Ishikawa (cell line): Measurements from ENCODE around the gene DPM1.

Source experiments
- CREB1 ChIP-seq: IDR thresholded peaks from 2 replicates; pipeline ENCODE4 v1.6.1; 2012; ENCODE audit warnings: low read depth
- EP300 ChIP-seq: IDR thresholded peaks from 2 replicates; pipeline ENCODE4 v1.6.1; 2012; ENCODE audit warnings: borderline replicate concordance
- FOXM1 ChIP-seq: IDR thresholded peaks from 2 replicates; pipeline ENCODE4 v1.6.1; 2012; ENCODE audit warnings: low read depth, borderline replicate concordance
- RAD21 ChIP-seq: IDR thresholded peaks from 2 replicates; pipeline ENCODE4 v1.6.1; 2012; ENCODE audit warnings: low read depth
- TAF1 ChIP-seq: IDR thresholded peaks from 2 replicates; pipeline ENCODE4 v1.6.1; 2012; ENCODE audit warnings: low read depth, mild to moderate bottlenecking
- TEAD4 ChIP-seq: IDR thresholded peaks from 2 replicates; pipeline ENCODE4 v1.6.1; 2012
- YY1 ChIP-seq: IDR thresholded peaks from 2 replicates; pipeline ENCODE4 v1.6.1; 2012; ENCODE audit warnings: low read depth
- TF ChIP-seq, protein P1 (sequence below): IDR thresholded peaks from 2 replicates; pipeline ENCODE4 v1.6.1; 2012; ENCODE audit warnings: low read depth, mild to moderate bottlenecking
- TF ChIP-seq, protein P2 (sequence below): IDR thresholded peaks from 2 replicates; pipeline ENCODE4 v1.6.1; 2012

- TF ChIP-seq RAD21 (no peak), TAF1 (no peak), FOXM1 (no peak), EP300 (no peak), TEAD4 (no peak), CREB1 (no peak), YY1 (no peak)
- TF ChIP-seq, protein P1, sequence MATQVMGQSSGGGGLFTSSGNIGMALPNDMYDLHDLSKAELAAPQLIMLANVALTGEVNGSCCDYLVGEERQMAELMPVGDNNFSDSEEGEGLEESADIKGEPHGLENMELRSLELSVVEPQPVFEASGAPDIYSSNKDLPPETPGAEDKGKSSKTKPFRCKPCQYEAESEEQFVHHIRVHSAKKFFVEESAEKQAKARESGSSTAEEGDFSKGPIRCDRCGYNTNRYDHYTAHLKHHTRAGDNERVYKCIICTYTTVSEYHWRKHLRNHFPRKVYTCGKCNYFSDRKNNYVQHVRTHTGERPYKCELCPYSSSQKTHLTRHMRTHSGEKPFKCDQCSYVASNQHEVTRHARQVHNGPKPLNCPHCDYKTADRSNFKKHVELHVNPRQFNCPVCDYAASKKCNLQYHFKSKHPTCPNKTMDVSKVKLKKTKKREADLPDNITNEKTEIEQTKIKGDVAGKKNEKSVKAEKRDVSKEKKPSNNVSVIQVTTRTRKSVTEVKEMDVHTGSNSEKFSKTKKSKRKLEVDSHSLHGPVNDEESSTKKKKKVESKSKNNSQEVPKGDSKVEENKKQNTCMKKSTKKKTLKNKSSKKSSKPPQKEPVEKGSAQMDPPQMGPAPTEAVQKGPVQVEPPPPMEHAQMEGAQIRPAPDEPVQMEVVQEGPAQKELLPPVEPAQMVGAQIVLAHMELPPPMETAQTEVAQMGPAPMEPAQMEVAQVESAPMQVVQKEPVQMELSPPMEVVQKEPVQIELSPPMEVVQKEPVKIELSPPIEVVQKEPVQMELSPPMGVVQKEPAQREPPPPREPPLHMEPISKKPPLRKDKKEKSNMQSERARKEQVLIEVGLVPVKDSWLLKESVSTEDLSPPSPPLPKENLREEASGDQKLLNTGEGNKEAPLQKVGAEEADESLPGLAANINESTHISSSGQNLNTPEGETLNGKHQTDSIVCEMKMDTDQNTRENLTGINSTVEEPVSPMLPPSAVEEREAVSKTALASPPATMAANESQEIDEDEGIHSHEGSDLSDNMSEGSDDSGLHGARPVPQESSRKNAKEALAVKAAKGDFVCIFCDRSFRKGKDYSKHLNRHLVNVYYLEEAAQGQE: no peak
- TF ChIP-seq, protein P2, sequence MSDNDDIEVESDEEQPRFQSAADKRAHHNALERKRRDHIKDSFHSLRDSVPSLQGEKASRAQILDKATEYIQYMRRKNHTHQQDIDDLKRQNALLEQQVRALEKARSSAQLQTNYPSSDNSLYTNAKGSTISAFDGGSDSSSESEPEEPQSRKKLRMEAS: no peak
Measured at GRCh38 chr20:50992336-50992732, 34.0 kb upstream of the DPM1 start.
